Stimulated activated CD8-positive, alpha-beta memory T cell treated with anti-CD3 and anti-CD28 coated beads, Interleukin-4, amount 100 ng/mL, for 4 hours (primary cell): Measurements from ENCODE around the gene PRR5L.
"Not testable (repeated sequence)": the region's sequence is repeated elsewhere in the genome, so short reads cannot be mapped to it uniquely, and the experiment has no call there.

ENCODE experiments used
- DNase-seq, 2 donors: peaks; one replicate each; pipeline ENCODE4 v3.0.0-alpha.2; 2020; ENCODE audit warnings: low read depth in 2 of 2, low spot score in 1 of 2

PRR5L gene

GRCh38 chr11:36455658-36456111, 159.6 kb downstream of the PRR5L start:
- DNase-seq: no peak

DNA sequence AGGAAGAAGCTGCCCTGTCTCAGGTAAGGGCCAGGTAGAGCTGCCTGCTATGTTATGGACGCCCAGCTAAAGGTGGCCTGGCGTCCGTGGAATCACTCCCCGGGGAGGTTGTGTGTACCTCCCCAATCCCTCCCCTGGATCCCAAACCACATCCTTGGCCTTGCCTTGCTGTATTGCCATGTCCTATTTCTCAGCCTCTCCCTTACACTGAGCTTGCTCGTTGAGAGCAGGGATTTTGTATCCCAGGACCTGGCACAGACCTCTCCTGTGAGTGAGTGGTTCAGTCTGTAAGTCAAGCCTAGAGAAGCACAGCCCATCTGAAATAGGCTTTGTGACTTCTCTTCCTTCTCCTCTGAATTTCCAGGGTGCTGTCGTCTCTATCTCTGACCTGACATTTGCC, 160.1 kb downstream of the PRR5L start:
- no peak for DNase-seq

DNA sequence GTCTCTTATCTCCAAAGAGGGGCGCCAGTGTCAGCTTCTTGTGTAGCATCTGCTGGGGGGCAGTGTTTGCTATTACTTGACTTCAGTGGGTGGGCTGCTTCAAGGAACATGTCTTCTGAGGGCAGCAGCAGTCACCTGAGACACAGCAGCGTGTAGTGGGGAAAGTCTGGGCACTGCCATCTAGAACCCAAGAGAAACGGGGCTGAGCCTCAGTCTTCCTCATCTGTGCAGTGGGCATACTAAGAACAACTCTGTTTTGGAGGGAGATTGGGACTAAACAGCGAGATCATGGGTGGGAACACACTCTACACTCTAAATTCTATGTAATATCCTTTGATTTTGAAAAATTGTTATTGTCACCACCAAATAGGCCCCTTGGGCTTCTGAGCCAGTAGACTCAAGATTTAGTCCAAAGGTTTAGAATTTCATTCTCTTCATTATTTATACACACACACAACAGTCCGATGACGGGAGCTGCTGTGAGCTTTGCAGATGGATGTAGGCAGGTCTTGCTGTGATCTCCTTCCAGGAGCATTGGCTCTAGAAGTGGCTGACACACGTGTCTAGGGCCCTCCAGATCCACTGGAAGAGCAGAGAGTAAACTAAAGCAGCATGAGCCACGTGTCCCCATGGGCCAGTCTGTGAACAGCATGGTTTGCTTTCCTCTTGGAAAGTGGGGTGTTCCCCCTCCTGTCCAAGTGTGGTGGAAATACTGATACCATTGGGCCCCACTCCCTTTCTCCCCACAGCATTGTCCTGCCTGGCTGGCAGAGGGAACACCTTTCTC, 162.2 kb downstream of the PRR5L start:
- DNase-seq: no peak

DNA sequence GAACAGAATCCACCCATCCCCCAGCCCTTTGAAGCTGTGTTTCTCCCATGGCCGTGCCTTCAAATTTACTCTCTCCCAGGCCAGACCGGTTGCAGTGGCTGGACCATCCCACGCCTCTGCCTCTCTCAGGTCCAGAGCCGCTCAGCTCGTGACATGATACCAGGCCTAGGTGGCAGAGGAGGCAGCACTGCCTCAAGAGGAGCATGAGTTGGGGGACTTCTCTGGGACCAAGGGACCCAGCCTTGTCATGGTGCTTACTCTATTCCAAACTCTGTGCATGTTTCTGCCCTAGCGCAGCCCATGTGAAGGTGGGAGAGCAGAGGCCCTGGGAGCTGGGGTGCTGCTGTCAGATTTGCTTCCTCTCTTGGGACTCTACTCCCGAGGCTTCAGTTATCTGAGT, 163.0 kb downstream of the PRR5L start:
- DNase-seq: no peak

- DNase-seq: no peak
Measured at GRCh38 chr11:36460220-36460619, 164.1 kb downstream of the PRR5L start.

DNA sequence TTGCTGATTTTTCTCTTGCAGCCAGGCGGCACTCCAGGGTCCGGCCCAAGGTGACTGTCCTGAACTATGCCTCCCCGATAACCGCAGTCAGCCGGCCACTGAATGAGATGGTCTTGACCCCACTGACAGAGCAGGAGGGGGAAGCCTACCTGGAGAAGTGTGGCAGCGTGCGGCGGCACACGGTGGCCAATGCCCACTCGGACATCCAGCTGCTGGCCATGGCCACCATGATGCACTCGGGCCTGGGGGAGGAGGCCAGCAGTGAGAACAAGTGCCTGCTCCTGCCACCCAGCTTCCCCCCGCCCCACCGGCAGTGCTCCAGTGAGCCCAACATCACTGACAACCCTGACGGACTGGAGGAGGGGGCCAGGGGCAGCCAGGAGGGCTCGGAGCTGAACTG, 166.2 kb downstream of the PRR5L start:
- no peak for DNase-seq

- no peak for DNase-seq
Measured at GRCh38 chr11:36463781-36464180, 167.7 kb downstream of the PRR5L start.

- no peak for DNase-seq
Measured at GRCh38 chr11:36464720-36465119, 168.6 kb downstream of the PRR5L start.

DNA sequence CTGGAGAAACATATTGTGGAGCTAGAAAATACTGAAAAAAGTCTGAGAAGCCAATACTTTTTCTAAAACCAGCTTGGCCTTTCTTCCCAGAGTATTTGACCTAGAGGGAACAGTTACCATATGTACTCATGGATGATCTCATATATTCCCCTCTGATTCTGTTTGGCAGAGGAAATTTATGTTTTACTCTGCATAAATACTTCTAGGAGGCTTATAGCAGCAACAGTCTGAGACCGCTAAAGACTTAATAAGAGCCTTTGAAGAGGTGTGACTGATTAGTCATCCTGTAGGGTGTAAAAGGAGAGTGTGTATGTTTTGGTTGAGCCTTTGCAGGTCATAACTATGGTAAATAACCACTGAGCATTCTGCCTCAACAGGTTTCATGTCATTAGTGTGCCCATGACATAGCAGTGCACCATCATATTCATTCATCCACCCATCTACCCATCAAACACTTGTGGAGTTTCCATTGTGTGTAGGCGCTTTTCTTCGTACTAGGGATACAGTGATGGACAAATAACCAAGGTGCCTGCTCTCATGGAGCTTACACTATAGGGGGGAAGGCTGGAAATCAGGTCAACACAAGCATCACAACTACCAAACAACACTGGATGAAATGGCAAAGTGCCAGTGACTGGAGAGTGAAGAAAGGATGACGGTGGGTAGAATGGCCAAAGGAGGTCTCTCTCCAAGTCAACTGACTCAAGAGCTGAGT, 169.5 kb downstream of the PRR5L start:
- no peak for DNase-seq

GRCh38 chr11:36467012-36467411, 170.9 kb downstream of the PRR5L start:
- DNase-seq: no peak

DNA sequence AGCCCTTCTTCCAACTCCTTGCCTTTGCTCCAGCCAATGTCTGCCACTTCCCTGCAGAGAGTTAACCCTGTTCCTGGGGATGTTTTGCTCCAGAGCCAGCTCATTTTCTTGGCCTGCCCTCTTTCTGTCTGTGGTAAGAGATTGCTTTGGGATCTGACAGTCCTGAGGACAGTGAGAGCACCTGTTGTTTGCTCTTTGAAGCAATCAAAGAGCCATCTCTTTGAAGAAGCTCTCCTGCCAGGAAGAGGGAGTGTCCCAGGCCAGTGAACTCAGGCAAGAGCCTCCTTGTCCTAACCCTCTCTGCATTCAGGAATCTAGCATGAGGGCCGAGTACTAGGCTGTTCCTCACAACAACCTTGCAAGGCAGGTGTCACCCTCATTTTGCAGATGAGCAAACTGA, 171.8 kb downstream of the PRR5L start:
- no peak for DNase-seq

DNA sequence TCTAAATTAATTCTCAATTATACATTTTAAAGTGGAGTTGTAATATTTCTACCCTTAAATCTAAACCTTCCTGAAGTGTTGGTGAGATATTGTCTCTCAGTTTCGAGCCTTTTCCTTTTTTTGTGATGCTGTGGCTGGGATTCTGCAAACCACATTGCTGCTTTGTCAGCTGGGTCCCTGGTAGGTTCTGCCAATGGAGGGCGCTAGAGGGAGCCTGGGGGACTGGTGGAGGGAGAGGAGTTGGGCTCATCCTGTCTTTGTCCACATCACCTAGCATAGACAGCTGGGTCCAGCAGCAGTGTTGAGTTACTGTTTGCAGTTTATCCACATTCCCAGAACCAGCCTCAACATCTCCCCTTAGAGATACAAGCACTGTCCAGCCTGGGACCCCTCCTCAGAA, 173.0 kb downstream of the PRR5L start:
- DNase-seq: no peak

GRCh38 chr11:36469881-36470802, 174.1 kb downstream of the PRR5L start:
- no peak for DNase-seq

DNA sequence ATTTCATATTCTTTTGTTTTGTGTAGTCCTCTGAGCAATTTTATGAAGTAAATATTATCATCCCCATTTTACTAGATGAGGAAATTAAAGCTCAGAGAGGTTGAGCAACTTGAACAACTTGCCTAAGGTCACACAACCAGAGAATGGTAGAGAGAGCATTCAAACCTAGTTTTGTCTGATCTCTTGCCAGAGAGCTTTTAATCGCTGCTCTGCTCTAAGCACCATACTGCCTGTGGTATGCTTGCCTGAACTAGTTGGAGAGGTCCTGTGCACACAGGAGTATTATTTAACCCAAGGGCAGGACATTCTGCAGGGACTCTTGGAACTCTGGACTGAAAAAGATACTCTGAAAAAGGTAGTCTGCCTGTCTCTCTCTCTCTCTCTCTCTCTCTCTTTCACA, 175.5 kb downstream of the PRR5L start:
- no peak for DNase-seq

DNA sequence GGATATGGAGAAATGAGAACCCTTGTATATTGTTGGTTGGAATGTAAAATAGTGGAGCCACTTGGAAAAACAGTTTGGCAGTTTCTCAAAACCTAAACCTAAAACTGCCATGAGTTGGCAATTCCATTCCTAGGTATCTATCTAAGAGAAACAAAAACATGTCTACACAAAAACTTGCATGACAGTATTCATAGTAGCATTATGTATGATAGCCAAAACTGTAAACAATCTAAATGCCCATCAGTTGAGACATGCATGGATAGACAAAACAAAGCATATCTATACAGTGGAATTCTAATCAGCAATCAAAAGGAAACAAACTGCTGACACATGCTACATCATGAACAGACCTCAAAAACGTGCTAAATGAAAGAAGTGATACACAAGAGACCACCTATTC, 179.1 kb downstream of the PRR5L start:
- DNase-seq: no peak

DNA sequence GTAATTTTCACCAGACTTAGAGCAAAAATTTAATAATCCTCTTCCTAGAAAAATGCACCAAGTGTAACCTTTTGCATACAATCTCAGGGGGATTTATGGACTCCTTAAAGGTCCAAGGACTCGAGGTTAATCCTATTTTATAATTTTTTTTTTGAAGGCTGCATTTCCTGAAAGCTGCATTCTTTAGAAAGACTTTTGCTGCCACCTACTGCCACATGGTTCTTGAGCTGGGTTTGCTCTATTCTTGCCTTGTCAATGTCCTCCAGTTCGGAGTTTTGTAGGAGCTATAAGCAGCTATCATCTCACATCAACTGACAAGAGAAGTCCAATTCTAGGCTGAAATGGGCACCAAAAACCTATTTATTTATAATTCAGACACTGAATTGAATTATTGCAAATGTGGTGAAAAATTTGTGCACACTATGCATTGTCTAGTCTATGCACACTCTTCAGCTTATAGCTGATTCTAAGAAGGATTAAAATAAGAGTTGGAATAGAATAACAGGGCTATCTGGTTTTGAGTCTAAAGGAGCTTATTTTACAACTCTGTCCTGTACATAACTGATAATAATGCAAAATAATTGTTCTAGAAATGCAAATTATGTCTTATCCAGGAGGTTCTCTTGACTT, 182.7 kb downstream of the PRR5L start:
- no peak for DNase-seq

GRCh38 chr11:36480833-36481232, 184.7 kb downstream of the PRR5L start:
- DNase-seq: no peak

- DNase-seq: not testable (repeated sequence)
Measured at GRCh38 chr11:36483042-36483441, 187.0 kb downstream of the PRR5L start.

GRCh38 chr11:36485298-36486002, 189.4 kb downstream of the PRR5L start:
- no peak for DNase-seq

GRCh38 chr11:36487619-36488018, 191.5 kb downstream of the PRR5L start:
- DNase-seq: no peak
